PC-9 (cell line): ENCODE measurements around the gene HDAC1.

ENCODE experiments used
- EZH2 ChIP-seq: fragments of 200-600 bp; sonication (generic); IDR thresholded peaks from 2 replicates; pipeline ENCODE4 v1.8.0; 2017; ENCODE audit warnings: antibody characterized with exemption, low read depth
- TF ChIP-seq, protein P1 (sequence below): fragments of 200-600 bp; sonication (generic); conservative IDR thresholded peaks from 2 replicates; pipeline ENCODE4 v1.6.1; 2017; ENCODE audit warnings: mixed run types, antibody characterized with exemption, mild to moderate bottlenecking, moderate library complexity

DNA sequence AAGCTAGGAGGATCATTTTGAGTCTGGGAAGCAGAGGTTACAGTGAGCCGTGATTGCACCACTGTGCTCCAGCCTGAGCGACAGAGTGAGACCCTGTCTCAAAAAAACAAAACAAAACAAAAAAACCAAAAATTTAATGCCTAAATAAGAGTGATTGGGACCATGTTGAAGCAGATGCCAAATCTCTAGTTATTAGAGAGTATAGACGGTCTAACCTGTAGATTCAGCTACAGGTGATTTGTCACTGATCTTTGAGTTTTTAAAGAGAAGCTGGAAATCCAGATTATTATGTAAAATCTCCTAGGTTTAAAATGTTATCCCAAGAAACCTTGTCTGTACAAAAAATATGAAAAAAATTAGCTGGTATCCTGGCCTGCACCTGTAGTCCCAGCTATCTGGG is 11.5 kb downstream of the HDAC1 start:
- TF ChIP-seq, protein P1, sequence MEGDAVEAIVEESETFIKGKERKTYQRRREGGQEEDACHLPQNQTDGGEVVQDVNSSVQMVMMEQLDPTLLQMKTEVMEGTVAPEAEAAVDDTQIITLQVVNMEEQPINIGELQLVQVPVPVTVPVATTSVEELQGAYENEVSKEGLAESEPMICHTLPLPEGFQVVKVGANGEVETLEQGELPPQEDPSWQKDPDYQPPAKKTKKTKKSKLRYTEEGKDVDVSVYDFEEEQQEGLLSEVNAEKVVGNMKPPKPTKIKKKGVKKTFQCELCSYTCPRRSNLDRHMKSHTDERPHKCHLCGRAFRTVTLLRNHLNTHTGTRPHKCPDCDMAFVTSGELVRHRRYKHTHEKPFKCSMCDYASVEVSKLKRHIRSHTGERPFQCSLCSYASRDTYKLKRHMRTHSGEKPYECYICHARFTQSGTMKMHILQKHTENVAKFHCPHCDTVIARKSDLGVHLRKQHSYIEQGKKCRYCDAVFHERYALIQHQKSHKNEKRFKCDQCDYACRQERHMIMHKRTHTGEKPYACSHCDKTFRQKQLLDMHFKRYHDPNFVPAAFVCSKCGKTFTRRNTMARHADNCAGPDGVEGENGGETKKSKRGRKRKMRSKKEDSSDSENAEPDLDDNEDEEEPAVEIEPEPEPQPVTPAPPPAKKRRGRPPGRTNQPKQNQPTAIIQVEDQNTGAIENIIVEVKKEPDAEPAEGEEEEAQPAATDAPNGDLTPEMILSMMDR, result no peak
- TF ChIP-seq EZH2, result no peak
